ENCODE measurements around the gene SPATS2.

DNA sequence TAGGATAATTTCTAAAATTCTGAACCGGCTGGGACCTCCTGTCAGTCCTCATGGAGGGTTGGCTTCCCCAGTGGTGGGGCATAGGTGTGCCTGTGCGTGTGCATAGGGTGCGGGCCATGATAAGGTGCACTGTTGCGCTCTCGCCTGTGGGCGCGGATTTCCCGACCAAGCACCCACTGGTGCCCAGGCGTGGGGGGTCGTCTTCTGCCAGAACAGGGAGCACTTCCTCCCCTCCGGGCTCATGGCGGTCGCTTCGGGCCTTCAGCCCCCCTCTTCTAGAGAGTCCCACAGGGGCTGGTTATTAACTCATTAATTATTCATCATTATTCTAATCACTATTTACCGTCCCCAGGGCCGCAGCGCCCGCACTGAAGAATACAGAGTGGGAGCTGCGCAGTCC is 33.0 kb upstream of the SPATS2 start:
- TF ChIP-seq CTCF (IDR thresholded peaks at IDR 0.05) = no peak
- no peak for TF ChIP-seq POLR2A (IDR thresholded peaks at IDR 0.05)

Measured in testis (tissue), 2 donors.